IMR-90 (cell line): ENCODE measurements around the gene GCNT4. TPM values are rescaled to one million over a fixed set of nuclear protein-coding genes. Genes with fewer than 3 reads are reported as not detected.

Experiments used
- ATAC-seq: fragments of 200-7000 bp; cut with Tn5 transposase; 2 replicates; pipeline ENCODE4 v1.9.1; 2020; ENCODE audit warnings: low read depth, mild to moderate bottlenecking, moderate library complexity
- BruUV-seq: library from RNA; stranded (reverse); fragments of 400-500 nt; replicated peaks from 2 replicates; lab custom pipeline; 2021; lab: Mats Ljungman, UMichigan
- CTCF ChIA-PET: fragments of 300-600 bp; formaldehyde crosslinking; extraction: SDS; loops from one replicate; lab custom pipeline; 2021; ENCODE audit warnings: antibody characterized with exemption; lab: Yijun Ruan, JAX
- POLR2A ChIA-PET: fragments of 300-600 bp; sonication (Branson Sonifier 250); formaldehyde crosslinking; loops from one replicate; lab custom pipeline; 2022; ENCODE audit warnings: antibody characterized with exemption; ENCODE audit not compliant: unreplicated experiment; lab: Charles Lee
- DNase-seq: peaks from one replicate; pipeline ENCODE4 v3.0.0; 2013
- H2AFZ ChIP-seq: replicated peaks from 2 replicates; pipeline ENCODE3; 2013; ENCODE audit warnings: low read length, mild to moderate bottlenecking; ENCODE audit not compliant: poor library complexity
- H2AK5ac ChIP-seq: 2 replicates; pipeline ENCODE4 v1.6.1; 2013; ENCODE audit warnings: low read depth, low read length, inconsistent platforms
- H2AK9ac ChIP-seq: replicated peaks from 2 replicates; pipeline ENCODE3; 2013; ENCODE audit warnings: mild to moderate bottlenecking, low read depth, low read length, moderate library complexity; ENCODE audit not compliant: poor library complexity
- H2BK120ac ChIP-seq: 2 replicates; pipeline ENCODE4 v1.6.1; 2013; ENCODE audit warnings: low read depth, low read length, inconsistent platforms
- H2BK15ac ChIP-seq: 3 replicates; pipeline ENCODE4 v1.6.1; 2013; ENCODE audit warnings: low read depth, low read length, inconsistent platforms
- H2BK20ac ChIP-seq: 2 replicates; pipeline ENCODE4 v1.6.1; 2013; ENCODE audit warnings: low read depth, mild to moderate bottlenecking, inconsistent platforms, low read length, moderate library complexity
- H2BK5ac ChIP-seq: 2 replicates; pipeline ENCODE4 v1.6.1; 2013; ENCODE audit warnings: mild to moderate bottlenecking, low read depth, low read length, inconsistent platforms; ENCODE audit not compliant: poor library complexity, severe bottlenecking
- H3K14ac ChIP-seq: replicated peaks from 2 replicates; pipeline ENCODE4 v1.6.1; 2013; ENCODE audit warnings: low read depth, low read length, inconsistent platforms
- H3K18ac ChIP-seq: 2 replicates; pipeline ENCODE4 v1.6.1; 2013; ENCODE audit warnings: low read depth, low read length, control low read depth
- H3K23ac ChIP-seq: 2 replicates; pipeline ENCODE4 v1.6.1; 2013; ENCODE audit warnings: low read depth, low read length, inconsistent platforms
- H3K27ac ChIP-seq: 2 replicates; pipeline ENCODE4 v1.5.1; 2013; ENCODE audit warnings: mild to moderate bottlenecking, control low read depth, low read length; ENCODE audit not compliant: insufficient read depth
- H3K27me3 ChIP-seq: 2 replicates; pipeline ENCODE4 v1.6.1; 2013; ENCODE audit warnings: low read length; ENCODE audit not compliant: control insufficient read depth, insufficient read depth
- H3K36me3 ChIP-seq: 2 replicates; pipeline ENCODE4 v1.6.1; 2013; ENCODE audit warnings: low read length, mixed read lengths; ENCODE audit not compliant: control insufficient read depth, insufficient read depth
- H3K4ac ChIP-seq: 2 replicates; pipeline ENCODE4 v1.6.1; 2013; ENCODE audit warnings: low read depth, low read length, inconsistent platforms
- H3K4me1 ChIP-seq: 2 replicates; pipeline ENCODE4 v1.6.1; 2013; ENCODE audit warnings: low read length, mixed read lengths; ENCODE audit not compliant: control insufficient read depth, insufficient read depth
- H3K4me2 ChIP-seq: 2 replicates; pipeline ENCODE4 v1.6.1; 2013; ENCODE audit warnings: low read depth, mild to moderate bottlenecking, control low read depth, low read length, moderate library complexity
- H3K4me3 ChIP-seq: 2 replicates; pipeline ENCODE4 v1.5.1; 2013; ENCODE audit warnings: low read depth, mild to moderate bottlenecking, control low read depth, low read length, moderate library complexity; ENCODE audit not compliant: insufficient read depth
- H3K56ac ChIP-seq: 2 replicates; pipeline ENCODE4 v1.6.1; 2013; ENCODE audit warnings: low read length, inconsistent platforms; ENCODE audit not compliant: insufficient read depth; ENCODE audit errors: extremely low read depth
- H3K79me1 ChIP-seq, 2 experiments: 2 replicates each; pipeline ENCODE4 v1.6.1; 2013; ENCODE audit warnings: low read length in 2 of 2, inconsistent platforms in 1 of 2, low read depth in 1 of 2
- H3K9ac ChIP-seq: 2 replicates; pipeline ENCODE4 v1.6.1; 2013; ENCODE audit warnings: low read depth, low read length, control low read depth
- H3K9me1 ChIP-seq: 2 replicates; pipeline ENCODE4 v1.6.1; 2013; ENCODE audit warnings: low read length, inconsistent platforms; ENCODE audit not compliant: insufficient read depth
- H3K9me3 ChIP-seq: 2 replicates; pipeline ENCODE4 v1.6.1; 2013; ENCODE audit warnings: low read length; ENCODE audit not compliant: control insufficient read depth, insufficient read depth
- H4K20me1 ChIP-seq: 2 replicates; pipeline ENCODE4 v1.6.1; 2013; ENCODE audit warnings: low read length, inconsistent platforms; ENCODE audit not compliant: insufficient read depth
- H4K5ac ChIP-seq: 2 replicates; pipeline ENCODE4 v1.6.1; 2013; ENCODE audit warnings: mild to moderate bottlenecking, low read depth, low read length, control low read depth
- H4K8ac ChIP-seq, 2 experiments: 2 replicates each; pipeline ENCODE4 v1.6.1; 2013; ENCODE audit warnings: low read depth in 2 of 2, low read length in 2 of 2, control low read depth in 1 of 2, inconsistent platforms in 1 of 2
- H4K91ac ChIP-seq: 2 replicates; pipeline ENCODE4 v1.6.1; 2013; ENCODE audit warnings: low read depth, low read length, inconsistent platforms; ENCODE audit not compliant: insufficient read depth
- BHLHE40 ChIP-seq: fragments of 150-350 bp; IDR thresholded peaks from 2 replicates; pipeline ENCODE4 v1.6.1; 2016; ENCODE audit warnings: mild to moderate bottlenecking, low read depth, low read length
- CEBPB ChIP-seq: IDR thresholded peaks from 2 replicates; pipeline ENCODE4 v1.6.1; 2012; ENCODE audit warnings: low read depth, low read length, improper control_type of control experiment
- CHD1 ChIP-seq: IDR thresholded peaks from 2 replicates; pipeline ENCODE4 v1.6.1; 2012; ENCODE audit warnings: low read depth, low read length, improper control_type of control experiment
- FOS ChIP-seq: fragments of 150-350 bp; IDR thresholded peaks from 2 replicates; pipeline ENCODE4 v1.6.1; 2016; ENCODE audit warnings: low read depth, low read length
- MAZ ChIP-seq: IDR thresholded peaks from 2 replicates; pipeline ENCODE4 v1.6.1; 2012; ENCODE audit warnings: low read depth, mild to moderate bottlenecking, low read length, improper control_type of control experiment, moderate library complexity, borderline replicate concordance
- MXI1 ChIP-seq: IDR thresholded peaks from 2 replicates; pipeline ENCODE4 v1.6.1; 2012; ENCODE audit warnings: low read depth, mild to moderate bottlenecking, low read length, moderate library complexity, borderline replicate concordance
- NFE2L2 ChIP-seq: fragments of 150-350 bp; IDR thresholded peaks from 2 replicates; pipeline ENCODE4 v1.6.1; 2016; ENCODE audit warnings: low read depth, mild to moderate bottlenecking, low read length
- POLR2A ChIP-seq: IDR thresholded peaks from 2 replicates; pipeline ENCODE4 v1.6.1; 2012; ENCODE audit warnings: mild to moderate bottlenecking, low read depth, low read length
- RAD21 ChIP-seq: IDR thresholded peaks from 2 replicates; pipeline ENCODE4 v1.6.1; 2012; ENCODE audit warnings: low read length, improper control_type of control experiment
- RCOR1 ChIP-seq: IDR thresholded peaks from 2 replicates; pipeline ENCODE4 v1.6.1; 2012; ENCODE audit warnings: mild to moderate bottlenecking, low read length, improper control_type of control experiment; ENCODE audit not compliant: insufficient replicate concordance
- RFX5 ChIP-seq: IDR thresholded peaks from 2 replicates; pipeline ENCODE4 v1.8.0; 2012; ENCODE audit warnings: low read depth, mild to moderate bottlenecking, low read length, moderate library complexity
- SMC3 ChIP-seq: fragments of 150-350 bp; IDR thresholded peaks from 2 replicates; pipeline ENCODE4 v1.6.1; 2016; ENCODE audit warnings: low read depth, mild to moderate bottlenecking, antibody characterized with exemption, low read length, moderate library complexity
- dilution Hi-C: fragments of 300-500 bp; cut with HindIII; formaldehyde crosslinking; loops from one replicate; pipeline ENCODE4 v1.14.3; 2018; ENCODE audit warnings: low sequenced_read_pairs; ENCODE audit not compliant: unreplicated experiment
- in situ Hi-C: fragments of 300-500 bp; cut with MboI; formaldehyde crosslinking; loops from 3 replicates; pipeline ENCODE4 v1.14.3; 2019; ENCODE audit warnings: low sequenced_read_pairs, inconsistent platforms, mixed read lengths
- intact Hi-C: fragments of 100-400 bp; cut with micrococcal nuclease; formaldehyde crosslinking; loops from 2 replicates; pipeline ENCODE4 v1.10.0; 2022
- polyA plus RNA-seq, 3 experiments: library from polyadenylated mRNA; depleted of rRNA; stranded (reverse); fragments of >200 nt; gene quantifications; 2 replicates each; pipeline ENCODE4 v1.2.3, GENCODE V29; 2012; ENCODE audit warnings: low replicate concordance in 1 of 3
- total RNA-seq: library from RNA; depleted of rRNA; stranded (reverse); fragments of >200 nt; gene quantifications from 2 replicates; pipeline ENCODE4 v1.2.3, GENCODE V29; 2012
- TF ChIP-seq, protein P1 (sequence below): conservative IDR thresholded peaks from 2 replicates; pipeline ENCODE4 v1.5.1; 2012; ENCODE audit warnings: mild to moderate bottlenecking, low read depth, low read length, improper control_type of control experiment
- TF ChIP-seq, protein P2 (sequence below): fragments of 150-350 bp; IDR thresholded peaks from 2 replicates; pipeline ENCODE4 v1.6.1; 2017; ENCODE audit warnings: mild to moderate bottlenecking, antibody characterized with exemption, low read length, low read depth

GCNT4 gene
- total and polyA plus RNA-seq, 2 of the 4 experiments (the other 2 are of a cell fraction): 0.46 to 1.8 TPM

DNA sequence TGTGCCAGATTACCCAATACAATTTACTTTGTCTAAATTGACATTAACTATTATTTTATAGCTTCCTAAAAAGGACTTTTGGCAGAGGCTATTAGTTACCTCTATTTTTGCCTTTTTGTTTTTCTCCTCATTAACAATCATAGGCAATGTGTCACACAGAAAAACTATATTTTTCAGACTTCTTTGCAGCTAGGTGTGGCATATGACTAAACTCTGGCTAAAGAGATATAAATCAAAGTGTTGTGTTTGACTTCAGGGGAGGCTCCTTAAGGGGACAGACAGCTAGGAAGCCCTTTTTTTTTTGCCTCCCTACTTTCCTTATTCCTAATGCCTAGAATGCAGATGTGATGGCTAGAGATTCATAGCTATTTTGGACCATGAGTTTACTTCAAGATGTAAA, 19.7 kb upstream of the GCNT4 start:
- H3K23ac ChIP-seq: no peak overlapping the region
- ChIA-PET CTCF (interaction anchor here (0.6 to 1.4 kb wide), 4 partner anchors 22 to 160 kb away, joined by 3 to 4 read pairs (median 3); no protein-coding TSS in a partner anchor), POLR2A (no interaction called here)
- H3K79me1 ChIP-seq: no peaks in the 10 kb centered on the region
- H3K9me1 ChIP-seq: no peaks in the 10 kb centered on the region
- no TSS peak for BruUV-seq
- DNase-seq (no peak), ATAC-seq (no peak)
- no peaks in the 10 kb centered on the region for H3K9me3 ChIP-seq
- H3K27ac ChIP-seq: no peak overlapping the region
- peaks cover 3% of the 10 kb centered on the region; the same call in 1 of the 2 replicates for H3K27me3 ChIP-seq
- H4K5ac ChIP-seq: no peak overlapping the region
- H3K4me2 ChIP-seq: no peak overlapping the region
- no peak overlapping the region for H4K91ac ChIP-seq
- dilution Hi-C loops: no loop called here
- H2BK15ac ChIP-seq: no peak overlapping the region
- no peaks in the 10 kb centered on the region for H3K4me1 ChIP-seq
- no peak overlapping the region for H3K14ac ChIP-seq
- no peak overlapping the region for H2AFZ ChIP-seq
- H3K18ac ChIP-seq: no peak overlapping the region
- no peak overlapping the region for H2AK9ac ChIP-seq
- no peak for TF ChIP-seq MAZ
- TF ChIP-seq RFX5: no peak
- no peak for TF ChIP-seq RAD21
- TF ChIP-seq MXI1: no peak
- no peak for TF ChIP-seq RCOR1
- TF ChIP-seq POLR2A: no peak
- no peak for TF ChIP-seq CHD1
- no peak for TF ChIP-seq FOS
- no peak for TF ChIP-seq SMC3
- no peak for TF ChIP-seq BHLHE40
- TF ChIP-seq, protein P1, sequence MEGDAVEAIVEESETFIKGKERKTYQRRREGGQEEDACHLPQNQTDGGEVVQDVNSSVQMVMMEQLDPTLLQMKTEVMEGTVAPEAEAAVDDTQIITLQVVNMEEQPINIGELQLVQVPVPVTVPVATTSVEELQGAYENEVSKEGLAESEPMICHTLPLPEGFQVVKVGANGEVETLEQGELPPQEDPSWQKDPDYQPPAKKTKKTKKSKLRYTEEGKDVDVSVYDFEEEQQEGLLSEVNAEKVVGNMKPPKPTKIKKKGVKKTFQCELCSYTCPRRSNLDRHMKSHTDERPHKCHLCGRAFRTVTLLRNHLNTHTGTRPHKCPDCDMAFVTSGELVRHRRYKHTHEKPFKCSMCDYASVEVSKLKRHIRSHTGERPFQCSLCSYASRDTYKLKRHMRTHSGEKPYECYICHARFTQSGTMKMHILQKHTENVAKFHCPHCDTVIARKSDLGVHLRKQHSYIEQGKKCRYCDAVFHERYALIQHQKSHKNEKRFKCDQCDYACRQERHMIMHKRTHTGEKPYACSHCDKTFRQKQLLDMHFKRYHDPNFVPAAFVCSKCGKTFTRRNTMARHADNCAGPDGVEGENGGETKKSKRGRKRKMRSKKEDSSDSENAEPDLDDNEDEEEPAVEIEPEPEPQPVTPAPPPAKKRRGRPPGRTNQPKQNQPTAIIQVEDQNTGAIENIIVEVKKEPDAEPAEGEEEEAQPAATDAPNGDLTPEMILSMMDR: no peak
- no peak for TF ChIP-seq CEBPB
- no peak for TF ChIP-seq NFE2L2
- TF ChIP-seq, protein P2, sequence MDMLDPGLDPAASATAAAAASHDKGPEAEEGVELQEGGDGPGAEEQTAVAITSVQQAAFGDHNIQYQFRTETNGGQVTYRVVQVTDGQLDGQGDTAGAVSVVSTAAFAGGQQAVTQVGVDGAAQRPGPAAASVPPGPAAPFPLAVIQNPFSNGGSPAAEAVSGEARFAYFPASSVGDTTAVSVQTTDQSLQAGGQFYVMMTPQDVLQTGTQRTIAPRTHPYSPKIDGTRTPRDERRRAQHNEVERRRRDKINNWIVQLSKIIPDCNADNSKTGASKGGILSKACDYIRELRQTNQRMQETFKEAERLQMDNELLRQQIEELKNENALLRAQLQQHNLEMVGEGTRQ: no peak
- H2BK5ac ChIP-seq: no peak overlapping the region
- H3K56ac ChIP-seq: no peak overlapping the region
- no peak overlapping the region for H2BK20ac ChIP-seq
- H3K36me3 ChIP-seq: no peaks in the 10 kb centered on the region
- H4K20me1 ChIP-seq: no peaks in the 10 kb centered on the region
- no peak overlapping the region for H2BK120ac ChIP-seq
- no peak overlapping the region for H3K4me3 ChIP-seq
- H3K4ac ChIP-seq: no peak overlapping the region
- H4K8ac ChIP-seq: no peak overlapping the region
- H3K9ac ChIP-seq: no peak overlapping the region
- intact Hi-C loops: no loop called here
- no peak overlapping the region for H2AK5ac ChIP-seq
- in situ Hi-C loops: no loop called here
